Lung (tissue), 12 donors: ENCODE measurements around the gene ATRIP. TPM values are rescaled to one million over a fixed set of nuclear protein-coding genes. Genes with fewer than 3 reads are reported as not detected.

ENCODE experiments used
- ATAC-seq: fragments of 200-7000 bp; cut with Tn5 transposase; one replicate; pipeline ENCODE4 v1.9.1; 2020; ENCODE audit warnings: moderate number of reproducible peaks; ENCODE audit not compliant: insufficient read depth, low FRiP score
- DNase-seq, 3 donors: peaks; one replicate each; pipeline ENCODE4 v3.0.0-alpha.2; 2013 to 2017
- H3K27ac ChIP-seq, 2 donors: one replicate each; pipeline ENCODE4 v1.5.1; 2013; ENCODE audit warnings: mild to moderate bottlenecking in 2 of 2, moderate library complexity in 2 of 2, control low read depth in 1 of 2, inconsistent platforms in 1 of 2, low read depth in 1 of 2, low read length in 1 of 2
- H3K27me3 ChIP-seq, 3 donors: one replicate each; pipeline ENCODE4 v1.5.1; 2013; ENCODE audit warnings: low read length in 2 of 3; ENCODE audit not compliant: control insufficient read depth in 3 of 3, insufficient read depth in 3 of 3
- H3K36me3 ChIP-seq, 4 donors: one replicate each; pipeline ENCODE4 v1.5.1; 2013; ENCODE audit warnings: low read length in 4 of 4, mild to moderate bottlenecking in 1 of 4, moderate library complexity in 1 of 4; ENCODE audit not compliant: control insufficient read depth in 4 of 4, insufficient read depth in 4 of 4
- H3K4me1 ChIP-seq, 5 donors: one replicate each; pipeline ENCODE4 v1.5.1; 2013; ENCODE audit warnings: low read length in 5 of 5, mild to moderate bottlenecking in 2 of 5, moderate library complexity in 1 of 5; ENCODE audit not compliant: control insufficient read depth in 5 of 5, insufficient read depth in 5 of 5
- H3K4me3 ChIP-seq: one replicate; pipeline ENCODE4 v1.5.1; 2013; ENCODE audit warnings: mild to moderate bottlenecking, control low read depth, moderate library complexity
- H3K9ac ChIP-seq, 2 donors: one replicate each; pipeline ENCODE4 v1.5.1; 2013; ENCODE audit warnings: low read length in 2 of 2, control low read depth in 1 of 2; ENCODE audit not compliant: insufficient read depth in 1 of 2
- H3K9me3 ChIP-seq, 4 donors: one replicate each; pipeline ENCODE4 v1.5.1; 2013; ENCODE audit warnings: low read length in 3 of 4, mild to moderate bottlenecking in 1 of 4, moderate library complexity in 1 of 4; ENCODE audit not compliant: control insufficient read depth in 4 of 4, insufficient read depth in 3 of 4
- WGBS, 2 donors: extraction: QIAGEN DNeasy Blood & Tissue Kit; methylation state at CpG; one replicate each; pipeline ENCODE4 v1.1.7; 2013; 5-methylcytosine and 5-hydroxymethylcytosine counted together
- polyA plus RNA-seq, 2 donors: library from polyadenylated mRNA; stranded (reverse); fragments of 200-250 nt; gene quantifications; one replicate each; pipeline ENCODE4 v1.2.1, GENCODE V29; 2013
- total RNA-seq, 2 donors: library from RNA; depleted of rRNA in 1 of 2; stranded (reverse); fragments of >200 nt in 1 of 2; gene quantifications; one replicate each; pipeline ENCODE4 v1.2.1, GENCODE V29; 2014 to 2021
- TF ChIP-seq, protein P1 (sequence below): IDR thresholded peaks from 2 replicates; pipeline ENCODE4 v1.5.1; 2012; ENCODE audit warnings: mild to moderate bottlenecking; ENCODE audit errors: control extremely low read depth, extremely low read depth
- donor health status: control.
- donor health status: control.
- donor health status: Bipolar disorder and iron deficiency.
- donor health status: healthy.
- donor health status: DM: yes; HTN: yes; CAD: no.

Gene ATRIP
- total and polyA plus RNA-seq, 4 donors, result 4.8 to 7.6 (median 6.3) TPM

DNA sequence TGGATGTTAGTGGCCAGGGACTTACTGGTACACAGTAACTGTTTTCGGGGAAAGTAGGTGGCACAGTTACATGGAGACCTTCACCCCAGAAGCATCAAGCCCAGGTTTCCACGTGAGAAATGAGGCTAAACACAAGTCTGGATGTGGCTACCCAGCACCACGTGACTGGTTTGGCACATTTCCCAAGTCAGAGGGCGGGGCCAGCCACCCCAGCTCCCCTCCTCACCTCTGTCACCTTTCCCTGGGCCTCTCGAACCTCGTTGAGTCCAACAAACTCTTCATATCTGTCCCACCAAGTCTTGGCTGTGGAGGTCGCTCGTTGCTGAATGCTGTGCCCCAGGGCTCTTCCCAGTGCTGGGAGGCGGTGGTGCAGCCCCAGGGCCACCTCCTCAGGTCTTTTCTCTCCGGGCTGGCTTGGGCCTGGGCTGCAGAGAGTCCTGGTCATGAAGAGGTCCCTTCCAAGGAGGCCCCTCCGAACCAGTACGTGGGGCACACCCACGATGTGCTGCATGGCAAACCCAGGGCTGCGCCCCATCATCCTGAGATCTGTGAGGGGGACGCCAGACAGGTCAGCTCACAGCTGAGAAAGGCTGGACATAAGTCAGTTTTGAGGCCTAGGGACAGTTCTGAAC lies 11.8 kb upstream of the ATRIP start:
- Histone ChIP-seq H3K9ac (no peak overlapping the region), H3K4me3 (no peak overlapping the region), H3K27ac (peak overlapping the region in 1 of 2 donors; percentile 72), H3K36me3 (peaks cover 0 to 18% (median 14%) of the 10 kb centered on the region in 4 donors), H3K4me1 (peaks cover 0 to 15% (median 3%) of the 10 kb centered on the region in 5 donors), H3K27me3 (no peaks in the 10 kb centered on the region), H3K9me3 (no peaks in the 10 kb centered on the region)
- 69 to 76% methylated on average over 15 of the region's 15 CpGs for WGBS, 2 donors
- TF ChIP-seq, protein P1, sequence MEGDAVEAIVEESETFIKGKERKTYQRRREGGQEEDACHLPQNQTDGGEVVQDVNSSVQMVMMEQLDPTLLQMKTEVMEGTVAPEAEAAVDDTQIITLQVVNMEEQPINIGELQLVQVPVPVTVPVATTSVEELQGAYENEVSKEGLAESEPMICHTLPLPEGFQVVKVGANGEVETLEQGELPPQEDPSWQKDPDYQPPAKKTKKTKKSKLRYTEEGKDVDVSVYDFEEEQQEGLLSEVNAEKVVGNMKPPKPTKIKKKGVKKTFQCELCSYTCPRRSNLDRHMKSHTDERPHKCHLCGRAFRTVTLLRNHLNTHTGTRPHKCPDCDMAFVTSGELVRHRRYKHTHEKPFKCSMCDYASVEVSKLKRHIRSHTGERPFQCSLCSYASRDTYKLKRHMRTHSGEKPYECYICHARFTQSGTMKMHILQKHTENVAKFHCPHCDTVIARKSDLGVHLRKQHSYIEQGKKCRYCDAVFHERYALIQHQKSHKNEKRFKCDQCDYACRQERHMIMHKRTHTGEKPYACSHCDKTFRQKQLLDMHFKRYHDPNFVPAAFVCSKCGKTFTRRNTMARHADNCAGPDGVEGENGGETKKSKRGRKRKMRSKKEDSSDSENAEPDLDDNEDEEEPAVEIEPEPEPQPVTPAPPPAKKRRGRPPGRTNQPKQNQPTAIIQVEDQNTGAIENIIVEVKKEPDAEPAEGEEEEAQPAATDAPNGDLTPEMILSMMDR, result no peak
- DNase-seq (no peak), ATAC-seq (no peak)

DNA sequence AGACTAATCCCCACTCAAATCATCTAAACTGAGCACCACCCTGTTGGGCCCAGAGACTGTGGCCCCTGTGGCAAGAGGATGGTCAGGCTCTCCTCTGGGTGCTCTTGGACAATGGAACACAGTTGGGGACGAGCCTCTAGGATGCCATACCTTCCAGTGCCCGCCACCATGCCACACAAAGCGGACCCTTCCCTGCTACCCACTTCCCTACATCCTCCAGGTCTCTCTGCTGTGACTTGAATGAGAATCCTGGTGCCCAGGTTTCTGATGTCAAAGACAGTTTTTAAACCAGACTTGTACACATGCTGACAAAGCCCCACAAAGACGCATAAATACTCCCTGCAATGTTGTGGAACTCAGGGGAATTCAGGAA lies 11.3 kb upstream of the ATRIP start:
- no peak overlapping the region for H3K4me3 ChIP-seq
- no peak for DNase-seq
- peaks cover 0 to 13% (median 3%) of the 10 kb centered on the region in 5 donors for H3K4me1 ChIP-seq
- no peaks in the 10 kb centered on the region for H3K9me3 ChIP-seq
- H3K27ac ChIP-seq, result peak overlapping the region in 1 of 2 donors; percentile 38
- TF ChIP-seq, protein P1, result no peak
- H3K27me3 ChIP-seq, result no peaks in the 10 kb centered on the region
- ATAC-seq, result no peak
- WGBS, 2 donors, result 91 to 99% methylated on average over 4 of the region's 4 CpGs
- peak overlapping the region in 1 of 2 donors; percentile 26 for H3K9ac ChIP-seq
- peaks cover 0 to 18% (median 14%) of the 10 kb centered on the region in 4 donors for H3K36me3 ChIP-seq

DNA sequence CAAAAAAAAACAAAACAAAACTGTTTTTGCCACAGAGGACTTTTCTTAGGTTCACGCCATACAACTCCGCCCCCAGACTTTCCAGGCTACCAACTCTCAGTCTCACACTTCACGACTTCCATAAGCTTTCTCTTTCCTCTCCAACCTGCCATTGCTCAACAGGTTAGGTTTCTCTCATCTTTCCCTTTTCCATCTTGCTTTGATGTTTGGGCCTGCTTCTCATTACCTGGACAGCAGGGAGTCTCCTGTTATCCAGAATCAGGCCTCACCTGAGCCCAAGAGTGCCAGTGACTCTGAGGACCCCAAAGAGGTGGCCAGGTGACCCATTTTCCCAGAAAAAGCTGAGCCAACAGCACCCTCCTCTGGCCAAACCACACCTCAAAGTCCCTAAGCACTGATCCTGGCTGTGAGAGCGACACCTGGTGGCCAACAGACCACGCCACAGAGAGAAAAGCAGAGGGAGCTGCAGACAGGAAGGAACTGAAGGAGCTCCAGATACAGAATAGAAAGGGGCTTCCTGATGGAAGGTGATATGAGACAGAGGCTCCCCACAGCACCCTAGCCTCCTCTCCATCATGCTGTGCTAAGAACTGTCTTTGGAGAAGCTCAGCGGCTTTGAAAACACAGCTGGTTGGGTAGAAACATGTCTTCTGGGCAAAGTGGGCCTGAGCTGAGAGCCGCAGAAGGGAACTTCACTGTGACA lies 10.6 kb upstream of the ATRIP start:
- H3K9me3 ChIP-seq, result no peaks in the 10 kb centered on the region
- DNase-seq, result peak; percentile 89
- no peak overlapping the region for H3K4me3 ChIP-seq
- TF ChIP-seq, protein P1, result peak; percentile 100
- WGBS, 2 donors, result 37 to 44% methylated on average over 7 of the region's 7 CpGs
- H3K27ac ChIP-seq, result peak overlapping the region in 1 of 2 donors; percentile 1
- no peak overlapping the region for H3K9ac ChIP-seq
- H3K36me3 ChIP-seq, result peaks cover 0 to 18% (median 14%) of the 10 kb centered on the region in 4 donors
- no peaks in the 10 kb centered on the region for H3K27me3 ChIP-seq
- ATAC-seq, result peak; percentile 38
- H3K4me1 ChIP-seq, result peaks cover 0 to 6% (median 0%) of the 10 kb centered on the region in 5 donors
